HFF-Myc (cell line): Measurements from ENCODE around the gene DNAJC27.

Experiments used
- DNase-seq: peaks from one replicate; pipeline ENCODE4 v3.0.0-alpha.2; 2011; ENCODE audit warnings: low read depth; ENCODE audit errors: extremely low read depth
- H3K4me3 ChIP-seq: replicated peaks from 2 replicates; pipeline ENCODE4 v1.5.1; 2011; ENCODE audit warnings: low read depth, mild to moderate bottlenecking, control low read depth, low read length
- CTCF ChIP-seq: IDR thresholded peaks from 2 replicates; pipeline ENCODE4 v1.5.1; 2012; ENCODE audit warnings: mild to moderate bottlenecking, low read depth, low read length, control low read depth; ENCODE audit errors: missing control alignments

DNAJC27 gene

DNA sequence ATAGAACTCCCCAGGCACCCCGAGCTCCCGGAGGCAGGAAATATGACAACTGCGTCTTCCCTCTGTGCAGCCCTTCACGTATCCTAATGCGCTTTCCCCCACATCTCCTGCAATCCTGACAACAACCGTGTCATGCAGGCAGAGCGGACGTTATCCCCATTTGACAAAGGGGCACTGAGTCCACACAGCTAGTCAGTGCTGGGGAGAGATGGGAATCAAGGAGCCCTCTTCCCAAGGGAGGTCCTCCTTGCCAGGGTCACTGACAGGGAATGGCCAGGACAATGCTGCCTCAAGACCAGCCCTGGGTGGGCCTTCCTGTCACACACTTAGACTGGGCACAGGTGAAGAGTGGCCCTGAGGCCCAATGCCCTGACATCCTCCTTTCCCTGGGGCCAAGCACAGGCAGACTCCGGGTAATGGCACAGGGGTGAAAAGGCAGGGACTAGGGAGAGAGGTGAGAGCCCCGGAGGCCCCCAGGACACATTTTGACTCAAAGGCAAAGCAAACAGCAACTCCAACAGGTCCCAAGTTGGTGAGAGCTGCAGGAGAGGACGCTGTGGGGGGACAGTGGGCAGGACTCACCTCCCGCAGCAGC is 53.9 kb downstream of the DNAJC27 start:
- H3K4me3 ChIP-seq = peak overlapping the region; percentile 51
- no peak for DNase-seq
- no peak for TF ChIP-seq CTCF

GRCh38 chr2:24917086-24917485 is 54.7 kb downstream of the DNAJC27 start:
- no peak for TF ChIP-seq CTCF
- no peak for DNase-seq
- H3K4me3 ChIP-seq = peak overlapping the region; percentile 51

DNA sequence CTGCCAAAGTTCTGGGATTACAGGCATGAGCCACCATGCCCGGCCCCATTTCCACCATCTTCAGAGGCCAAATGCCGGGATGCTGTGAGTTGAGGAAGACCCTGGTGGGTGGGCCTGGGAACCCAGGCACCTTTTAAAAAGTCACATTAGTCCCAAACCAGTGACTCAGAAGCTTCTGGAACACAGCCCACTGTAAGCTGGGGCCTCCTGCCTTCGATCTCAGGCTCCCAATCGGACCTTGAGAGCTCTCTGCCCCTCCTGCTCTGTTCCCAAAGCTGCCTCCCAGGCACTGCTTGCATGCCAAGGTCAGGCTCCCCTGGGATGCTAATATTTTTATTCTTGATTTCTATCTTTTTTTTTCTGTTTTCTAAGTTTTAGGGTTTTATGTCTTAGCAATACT is 56.0 kb downstream of the DNAJC27 start:
- no peak for TF ChIP-seq CTCF
- H3K4me3 ChIP-seq = no peak overlapping the region
- no peak for DNase-seq

DNA sequence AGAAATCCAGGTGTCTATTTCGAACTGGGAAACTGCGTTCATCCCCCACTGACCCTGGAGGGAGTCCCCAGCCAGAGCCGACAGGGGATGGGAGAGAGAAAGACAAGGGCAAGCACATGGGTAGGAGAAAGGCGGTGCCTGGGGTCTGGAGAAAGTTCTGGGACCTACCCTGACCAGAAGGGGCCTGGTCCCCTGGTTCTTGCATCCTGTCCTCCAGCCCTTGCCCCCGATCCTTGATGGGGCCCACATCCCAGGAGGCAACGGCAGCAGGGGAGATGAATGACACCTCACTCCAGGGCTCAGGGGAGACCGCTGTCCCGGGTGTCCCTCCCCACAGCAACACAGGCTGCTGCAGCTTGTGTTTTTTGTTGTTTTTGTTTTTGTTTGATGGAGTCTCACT is 56.6 kb downstream of the DNAJC27 start:
- H3K4me3 ChIP-seq = no peak overlapping the region
- no peak for DNase-seq
- TF ChIP-seq CTCF = no peak

- DNase-seq = no peak
- TF ChIP-seq CTCF = no peak
- no peak overlapping the region for H3K4me3 ChIP-seq
Observed at GRCh38 chr2:24914713-24915112, 57.0 kb downstream of the DNAJC27 start.

DNA sequence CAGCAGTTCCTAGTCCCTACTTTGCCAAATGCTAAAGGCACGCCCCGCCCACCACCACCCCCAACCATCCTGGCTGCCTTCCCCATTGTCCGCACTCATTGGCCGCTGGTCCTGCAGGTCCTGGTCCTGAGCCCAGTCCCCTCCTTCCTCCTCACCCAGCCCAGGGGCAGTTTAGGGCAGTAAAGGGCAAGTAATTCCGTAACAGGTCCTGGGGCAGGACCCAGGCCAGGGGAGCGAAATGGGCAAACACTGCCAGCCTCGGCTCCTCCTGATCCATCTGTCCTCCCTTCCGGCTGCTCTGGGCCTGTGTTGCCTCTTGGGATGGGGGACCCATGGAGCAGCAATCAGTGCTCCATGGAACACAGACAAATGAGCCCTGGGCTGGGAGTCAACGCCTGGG is 57.8 kb downstream of the DNAJC27 start:
- TF ChIP-seq CTCF = no peak
- no peak overlapping the region for H3K4me3 ChIP-seq
- DNase-seq = no peak

DNA sequence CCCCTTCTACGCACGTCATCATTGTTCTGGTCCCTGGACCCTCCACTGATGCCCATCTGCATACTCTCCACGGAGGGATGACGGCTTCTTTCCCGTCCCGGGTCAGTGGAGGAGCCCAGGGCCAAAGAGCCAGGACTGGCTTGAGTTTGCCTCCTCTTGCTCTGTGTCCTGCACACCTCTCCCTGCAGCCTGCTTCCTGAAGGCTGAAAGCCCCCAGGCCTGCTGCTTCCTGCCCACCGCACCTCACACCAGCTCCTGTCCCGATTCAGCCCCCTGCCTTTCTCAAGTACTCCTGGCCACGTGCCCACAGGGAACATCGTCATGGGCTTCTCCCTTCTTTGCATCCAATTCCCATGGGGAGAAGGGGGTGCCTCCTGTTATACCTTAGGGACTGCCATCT is 58.8 kb downstream of the DNAJC27 start:
- H3K4me3 ChIP-seq = no peak overlapping the region

More for the DNA sequence above, 58.8 kb downstream of the DNAJC27 start:
- no peak for DNase-seq
- TF ChIP-seq CTCF = no peak
